Measurements from ENCODE around the gene SETD3.
A peak's percentile ranks its signal among the peaks of the same experiment; 100 is the strongest.

Gene SETD3

GRCh38 chr14:99512571-99513182 lies 32.0 kb upstream of the SETD3 start:
- no peak overlapping the region for H3K4me3 ChIP-seq (ENCODE audit: low read depth, low read length)
- TF ChIP-seq CTCF (IDR thresholded peaks at IDR 0.05; ENCODE audit: control insufficient read depth, extremely low read depth, insufficient read depth), result no peak
- no peak for DNase-seq (ENCODE audit: low read depth)

GRCh38 chr14:99512110-99512449 lies 31.4 kb upstream of the SETD3 start:
- DNase-seq (ENCODE audit: low read depth), result no peak
- H3K4me3 ChIP-seq (ENCODE audit: low read depth, low read length), result no peak overlapping the region
- no peak for TF ChIP-seq CTCF (IDR thresholded peaks at IDR 0.05; ENCODE audit: control insufficient read depth, extremely low read depth, insufficient read depth)

GRCh38 chr14:99511421-99512109 lies 30.9 kb upstream of the SETD3 start:
- DNase-seq (ENCODE audit: low read depth), result no peak
- no peak for TF ChIP-seq CTCF (IDR thresholded peaks at IDR 0.05; ENCODE audit: control insufficient read depth, extremely low read depth, insufficient read depth)
- no peak overlapping the region for H3K4me3 ChIP-seq (ENCODE audit: low read depth, low read length)

- no peak overlapping the region for H3K4me3 ChIP-seq (ENCODE audit: low read depth, low read length)
- TF ChIP-seq CTCF (IDR thresholded peaks at IDR 0.05; ENCODE audit: control insufficient read depth, extremely low read depth, insufficient read depth), result no peak
- DNase-seq (ENCODE audit: low read depth), result no peak
Measured at GRCh38 chr14:99510556-99511139, 30.0 kb upstream of the SETD3 start.

DNA sequence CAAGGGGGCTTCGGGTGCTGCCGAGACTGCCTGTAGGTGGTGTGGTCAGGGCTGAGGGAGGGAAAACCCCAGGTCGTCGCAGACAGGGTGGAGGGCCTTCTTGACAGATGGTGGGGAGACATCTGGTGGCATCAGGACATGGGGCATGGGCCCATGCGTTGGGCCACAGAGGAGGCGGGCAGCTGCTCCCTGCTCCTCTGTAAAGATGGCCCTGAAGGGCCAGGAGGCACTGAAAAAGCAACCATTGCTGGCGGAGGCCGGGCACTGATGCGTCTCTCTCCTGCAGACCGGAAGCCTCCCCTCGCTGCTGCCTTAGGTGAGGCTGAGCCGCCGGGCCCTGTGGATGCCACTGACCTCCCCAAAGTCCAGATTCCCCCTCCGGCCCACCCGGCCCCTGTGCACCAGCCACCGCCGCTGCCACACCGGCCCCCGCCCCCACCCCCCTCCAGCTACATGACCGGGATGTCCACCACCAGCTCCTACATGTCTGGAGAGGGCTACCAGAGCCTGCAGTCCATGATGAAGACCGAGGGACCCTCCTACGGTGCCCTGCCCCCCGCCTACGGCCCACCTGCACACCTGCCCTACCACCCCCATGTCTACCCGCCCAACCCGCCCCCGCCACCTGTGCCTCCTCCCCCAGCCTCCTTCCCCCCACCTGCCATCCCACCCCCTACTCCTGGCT lies 29.4 kb upstream of the SETD3 start:
- TF ChIP-seq CTCF (IDR thresholded peaks at IDR 0.05; ENCODE audit: control insufficient read depth, extremely low read depth, insufficient read depth), result no peak
- H3K4me3 ChIP-seq (ENCODE audit: low read depth, low read length), result no peak overlapping the region
- DNase-seq (ENCODE audit: low read depth), result no peak

- peak; percentile 40 for DNase-seq (ENCODE audit: low read depth)
- no peak overlapping the region for H3K4me3 ChIP-seq (ENCODE audit: low read depth, low read length)
- no peak for TF ChIP-seq CTCF (IDR thresholded peaks at IDR 0.05; ENCODE audit: control insufficient read depth, extremely low read depth, insufficient read depth)
Measured at GRCh38 chr14:99508896-99509629, 28.4 kb upstream of the SETD3 start.
